Amygdala (tissue), 56 donors: ENCODE data around the gene HACD3.
"Not testable (repeated sequence)": the region's sequence is repeated elsewhere in the genome, so short reads cannot be mapped to it uniquely, and the experiment has no call there.

Experiments used
- DNase-seq, 56 donors: peaks; one replicate each; lab custom pipeline; 2025; lab: John Stamatoyannopoulos, UW

HACD3 gene

DNA sequence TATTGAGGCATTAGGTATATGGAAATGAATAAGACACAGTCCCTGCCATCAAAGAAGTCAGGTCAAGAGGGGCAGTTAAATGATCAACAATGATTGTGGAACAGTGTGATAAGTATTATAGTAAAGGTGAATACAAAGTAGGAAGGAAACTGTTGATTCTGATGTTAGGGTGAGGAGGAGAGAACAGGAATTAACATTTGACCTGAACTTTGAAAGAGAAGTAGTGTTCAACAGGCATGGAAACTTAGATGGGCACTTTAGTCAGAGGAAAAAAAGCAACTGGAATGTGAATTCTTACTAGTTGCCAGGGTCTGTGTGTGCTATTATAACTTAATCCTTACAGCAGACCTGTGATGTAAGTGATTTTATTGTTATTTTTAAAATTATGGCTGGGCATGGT is 17.6 kb downstream of the HACD3 start:
- no peak for DNase-seq

DNA sequence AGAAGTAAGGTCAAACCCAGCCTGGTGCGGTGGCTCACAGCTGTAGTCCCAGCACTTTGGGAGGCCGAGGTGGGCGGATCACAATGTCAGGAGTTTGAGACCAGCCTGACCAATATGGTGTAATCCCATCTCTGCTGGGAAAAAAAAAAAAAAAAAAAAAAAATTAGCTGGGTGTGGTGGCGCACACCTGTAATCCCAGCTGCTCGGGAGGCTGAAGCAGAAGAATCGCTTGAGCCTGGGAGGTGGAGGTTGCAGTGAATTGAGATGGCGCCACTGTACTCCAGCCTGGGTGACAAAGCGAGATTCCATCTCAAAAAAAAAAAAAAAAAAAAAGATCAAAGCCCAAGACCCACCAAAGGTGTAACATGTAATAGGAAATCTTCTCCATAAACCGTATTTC is 19.0 kb downstream of the HACD3 start:
- DNase-seq, result not testable (repeated sequence)

DNA sequence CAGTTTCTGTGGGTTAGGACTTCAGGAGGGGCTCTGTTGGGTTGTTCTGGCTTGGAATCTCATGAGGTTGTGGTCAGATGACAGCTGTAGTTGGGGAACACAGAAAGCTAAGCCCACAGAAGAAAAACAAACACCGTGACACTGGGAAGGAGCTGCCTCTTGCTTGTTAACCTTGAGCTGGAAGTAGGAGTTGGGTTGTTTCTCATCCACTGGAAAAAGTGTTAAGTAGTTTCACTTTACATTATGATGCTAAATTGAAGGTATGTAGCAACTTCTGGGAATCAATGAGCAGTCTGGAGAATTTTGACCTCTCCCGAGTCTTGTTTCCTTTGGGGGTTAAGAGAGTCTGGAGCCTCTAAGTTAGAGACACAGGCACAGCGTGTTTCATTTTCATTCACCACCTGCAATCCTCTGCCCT is 20.4 kb downstream of the HACD3 start:
- DNase-seq, result no peak

DNA sequence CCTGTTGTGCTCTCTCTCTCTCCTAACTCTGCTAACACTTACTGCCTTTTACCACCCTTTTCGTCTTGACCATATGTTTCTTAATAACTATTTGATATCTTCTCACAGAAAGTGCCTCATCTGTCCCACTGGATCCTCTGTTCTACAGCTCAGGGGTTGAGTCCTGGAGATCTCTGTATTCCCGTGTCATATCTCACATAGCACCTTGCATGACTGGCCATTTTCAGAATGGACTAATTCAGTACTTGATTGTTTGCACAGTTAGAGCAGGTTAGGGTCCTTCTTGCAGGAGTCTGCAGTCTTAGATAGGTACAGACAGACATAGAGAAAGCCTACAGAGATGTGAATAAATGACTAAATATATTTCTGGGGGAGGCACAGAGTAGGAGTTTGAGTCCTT is 20.9 kb downstream of the HACD3 start:
- no peak for DNase-seq

DNA sequence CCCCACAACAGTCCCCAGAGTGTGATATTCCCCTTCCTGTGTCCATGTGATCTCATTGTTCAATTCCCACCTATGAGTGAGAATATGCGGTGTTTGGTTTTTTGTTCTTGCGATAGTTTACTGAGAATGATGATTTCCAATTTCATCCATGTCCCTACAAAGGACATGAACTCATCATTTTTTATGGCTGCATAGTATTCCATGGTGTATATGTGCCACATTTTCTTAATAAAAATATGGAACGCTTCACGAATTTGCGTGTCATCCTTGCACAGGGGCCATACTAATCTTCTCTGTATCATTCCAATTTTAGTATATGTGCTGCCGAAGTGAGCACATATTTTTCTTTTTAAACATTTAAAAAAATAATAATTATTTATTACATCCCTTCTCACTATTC is 22.6 kb downstream of the HACD3 start:
- not testable (repeated sequence) for DNase-seq

DNA sequence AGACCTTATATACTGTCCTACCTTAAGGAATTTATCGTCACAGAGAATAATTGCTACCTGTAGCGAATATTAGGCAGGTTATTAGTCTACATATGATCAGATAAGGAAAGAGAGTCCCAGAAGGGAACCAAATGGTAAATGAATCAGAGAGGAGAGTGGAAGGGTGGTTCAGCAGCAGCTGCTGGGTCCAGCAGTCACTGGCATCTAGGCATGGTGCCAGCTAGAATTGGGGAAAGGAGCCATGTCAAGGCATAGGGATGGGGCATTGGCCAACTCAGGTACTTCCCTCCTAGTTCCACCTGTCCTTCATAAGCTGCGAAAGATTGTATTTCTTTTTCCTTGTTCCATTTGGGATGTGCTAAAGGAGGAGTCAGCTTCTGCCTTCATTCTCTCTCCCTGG is 23.4 kb downstream of the HACD3 start:
- no peak for DNase-seq

DNA sequence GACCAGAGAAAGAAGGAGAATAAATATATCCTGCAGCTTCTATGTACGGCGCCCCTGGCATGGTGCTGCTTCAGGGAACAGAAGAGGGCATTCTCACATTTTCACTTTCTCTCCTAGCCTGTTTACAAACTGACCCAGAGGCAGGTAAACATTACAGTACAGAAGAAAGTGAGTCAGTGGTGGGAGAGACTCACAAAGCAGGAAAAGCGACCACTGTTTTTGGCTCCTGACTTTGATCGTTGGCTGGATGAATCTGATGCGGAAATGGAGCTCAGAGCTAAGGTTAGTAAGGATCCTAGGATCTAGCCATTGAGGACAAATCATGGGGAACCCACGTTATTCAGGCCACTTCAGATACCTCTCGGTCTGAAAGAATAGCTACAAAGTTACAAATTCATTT is 26.4 kb downstream of the HACD3 start:
- no peak for DNase-seq

DNA sequence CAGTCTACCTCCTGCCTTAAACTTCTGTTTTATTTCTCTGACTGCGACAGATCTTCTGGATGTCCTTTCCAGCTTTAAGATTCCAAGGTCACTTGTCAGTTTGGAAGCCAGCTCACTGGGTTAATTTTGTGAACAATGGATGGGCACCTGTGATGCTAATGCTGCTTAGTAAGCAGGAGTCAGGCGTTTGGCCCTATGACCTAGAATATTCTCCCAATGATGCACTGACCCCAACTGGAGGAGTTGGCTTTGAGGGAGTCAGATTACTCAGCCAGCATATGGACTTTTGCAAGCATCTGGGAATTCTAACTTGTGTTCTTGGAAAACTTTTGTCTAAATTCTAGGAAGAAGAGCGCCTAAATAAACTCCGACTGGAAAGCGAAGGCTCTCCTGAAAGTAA is 28.1 kb downstream of the HACD3 start:
- no peak for DNase-seq

DNA sequence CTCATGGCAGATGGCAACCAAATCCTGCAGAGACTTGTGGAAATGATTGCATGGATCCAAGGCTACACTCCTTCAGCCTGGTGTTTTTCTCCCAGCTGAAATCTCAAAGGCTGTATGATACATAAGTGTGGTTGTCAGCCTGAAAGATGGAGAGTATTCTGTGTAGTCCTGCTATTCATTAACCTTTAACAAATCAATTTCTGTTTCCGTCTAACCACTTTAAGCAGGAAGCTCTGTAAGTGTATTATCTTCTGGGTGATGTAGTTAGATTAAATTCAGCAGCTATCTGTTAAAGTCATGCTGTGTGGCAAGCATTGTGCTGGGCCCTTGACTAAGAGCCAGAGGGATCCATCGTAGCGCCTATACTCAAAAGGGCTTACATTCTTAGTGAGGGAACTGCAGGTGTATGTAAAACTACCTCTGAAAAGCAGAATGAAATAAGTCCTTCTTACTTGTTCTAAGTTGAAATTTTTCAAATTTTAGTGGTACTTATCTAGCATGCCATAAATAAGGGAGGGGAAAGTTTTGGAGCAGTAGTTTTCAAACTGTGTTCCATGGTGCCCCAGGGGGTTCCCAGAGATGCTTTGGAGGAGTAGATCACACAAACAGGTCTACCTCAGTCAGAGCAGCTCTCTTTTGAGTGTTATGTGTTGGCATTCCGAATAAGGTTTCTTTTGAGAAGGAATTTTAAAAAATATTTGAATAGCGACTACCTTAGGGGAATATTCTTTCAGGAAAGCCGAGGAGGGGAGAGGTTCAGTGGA is 28.9 kb downstream of the HACD3 start:
- no peak for DNase-seq

DNA sequence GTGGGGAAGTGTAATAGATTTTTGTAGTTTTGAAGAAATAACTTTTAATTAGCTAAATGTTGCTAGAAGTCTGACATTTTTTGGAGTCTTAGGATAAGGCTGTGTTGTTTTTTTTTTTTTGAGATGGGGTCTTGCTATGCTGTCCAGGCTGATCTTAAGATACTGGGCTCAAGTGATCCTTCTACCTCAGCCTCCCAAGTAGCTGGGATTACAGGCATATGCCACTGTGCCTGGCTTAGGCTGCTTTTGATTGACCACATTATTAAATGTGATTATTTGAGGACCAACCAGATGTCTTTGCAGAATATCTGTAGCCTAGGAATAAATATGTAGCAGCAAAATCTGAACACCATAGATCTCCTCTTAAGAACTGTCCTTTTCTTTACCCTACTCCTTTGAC is 29.7 kb downstream of the HACD3 start:
- no peak for DNase-seq

DNA sequence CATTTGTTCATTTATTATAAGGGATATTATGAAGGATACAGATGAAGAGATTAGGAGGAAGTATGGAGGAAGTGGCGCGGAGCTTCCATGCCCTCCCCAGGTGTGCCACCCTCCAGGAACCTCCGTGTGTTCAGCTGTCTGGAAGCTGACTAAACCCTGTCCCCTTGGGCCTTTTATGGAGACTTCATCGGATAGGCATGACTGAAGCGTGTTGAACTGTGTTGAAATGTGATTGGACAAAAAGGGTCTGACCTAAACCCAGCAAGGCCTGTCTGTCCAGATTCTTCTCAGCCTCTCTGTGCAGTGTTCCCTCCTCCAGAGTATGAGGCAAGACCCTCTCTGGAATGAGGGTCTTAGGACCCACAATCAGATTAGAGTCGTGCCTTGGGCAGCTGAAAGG is 31.7 kb downstream of the HACD3 start:
- no peak for DNase-seq

DNA sequence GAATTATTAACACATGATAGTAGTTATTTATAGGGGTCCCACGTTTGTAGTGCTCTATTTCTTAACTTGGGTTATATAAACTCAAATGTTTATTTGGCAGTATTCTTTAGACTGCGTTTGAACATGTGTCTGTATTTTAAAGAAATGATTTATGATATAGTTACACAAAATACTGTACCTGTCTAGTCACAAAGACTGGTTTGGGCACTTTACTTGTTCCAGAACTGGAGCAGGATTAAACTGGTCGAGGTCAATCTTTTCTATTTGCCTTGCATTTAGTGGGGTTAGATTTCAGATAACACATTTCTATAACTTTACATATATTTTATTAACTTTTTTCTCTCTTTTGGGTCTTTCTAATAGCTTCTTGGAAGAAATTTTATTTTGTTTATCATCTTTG is 39.5 kb downstream of the HACD3 start:
- DNase-seq, result no peak

DNA sequence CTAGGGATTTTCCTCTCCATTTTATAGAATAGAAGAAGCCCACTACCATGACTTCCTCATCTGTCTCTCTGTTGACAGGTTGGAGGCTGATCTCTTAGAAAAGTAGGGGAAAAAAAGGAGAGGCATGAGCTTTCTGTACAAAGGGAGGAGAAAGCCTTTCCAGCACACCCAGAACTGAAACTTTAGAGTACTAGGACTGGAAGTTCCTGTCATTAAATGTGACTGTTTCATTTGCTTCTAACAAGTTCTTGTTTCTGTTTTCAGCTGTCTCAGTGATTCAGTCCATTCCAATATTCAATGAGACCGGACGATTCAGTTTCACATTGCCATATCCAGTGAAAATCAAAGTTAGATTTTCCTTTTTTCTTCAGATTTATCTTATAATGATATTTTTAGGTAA is 41.7 kb downstream of the HACD3 start:
- DNase-seq, result no peak

DNA sequence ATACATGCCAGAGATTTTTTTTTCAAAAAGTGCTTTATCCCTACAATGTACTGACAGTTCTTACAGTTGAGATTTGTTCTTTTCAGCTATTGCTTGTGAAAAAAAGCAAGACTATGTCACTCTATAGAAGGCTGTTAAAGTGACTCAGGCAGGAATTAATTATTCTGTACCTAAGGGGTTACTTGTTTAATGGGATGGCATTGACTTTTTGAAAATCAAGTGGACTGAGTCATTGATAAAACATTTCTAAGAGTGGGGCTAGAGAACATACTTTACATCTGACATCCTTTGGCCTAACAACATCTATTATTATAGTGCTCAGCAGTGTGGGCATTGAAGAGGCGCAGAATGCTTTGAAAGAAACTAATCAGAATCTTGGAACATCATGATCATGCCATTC is 46.4 kb downstream of the HACD3 start:
- DNase-seq, result no peak

DNA sequence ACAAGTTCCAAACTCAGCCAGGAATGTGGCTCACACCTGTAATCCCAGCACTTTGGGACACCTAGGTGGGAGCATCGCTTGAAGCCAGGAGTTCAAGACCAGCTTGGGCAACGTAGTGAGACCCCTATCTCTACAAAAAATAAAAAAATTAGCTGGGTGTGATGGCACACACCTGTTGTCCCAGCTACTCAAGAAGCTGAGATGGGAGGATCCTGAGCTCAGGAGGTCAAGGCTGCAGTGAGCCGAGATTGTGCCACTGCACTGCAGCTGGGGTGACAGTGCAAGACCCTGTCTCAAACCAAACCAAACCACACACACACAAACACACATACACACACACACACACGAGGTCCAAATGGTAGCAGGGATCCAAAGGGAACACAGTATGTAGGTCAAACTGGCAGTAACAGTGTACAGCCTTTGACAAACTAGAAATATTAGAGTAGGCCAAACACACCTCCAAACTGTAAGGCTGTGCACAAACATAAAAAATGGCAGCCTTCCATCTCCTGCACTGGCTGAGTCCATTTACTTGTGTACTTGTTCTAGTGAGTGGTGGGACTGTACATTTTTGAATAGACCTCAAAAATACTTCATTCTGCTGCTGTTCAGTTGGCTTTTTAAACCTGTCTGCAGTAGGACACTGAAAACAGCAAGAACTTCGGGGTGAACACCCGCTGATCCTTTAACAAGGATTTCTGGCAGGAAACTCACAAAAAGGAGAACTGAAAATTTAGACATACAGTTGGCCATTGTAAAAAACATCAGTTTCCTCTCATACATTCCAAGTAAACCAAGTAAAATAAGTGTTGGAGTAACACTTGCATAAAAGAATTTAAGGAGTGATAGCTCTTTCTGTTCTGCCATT is 47.1 kb downstream of the HACD3 start:
- DNase-seq, result no peak

DNA sequence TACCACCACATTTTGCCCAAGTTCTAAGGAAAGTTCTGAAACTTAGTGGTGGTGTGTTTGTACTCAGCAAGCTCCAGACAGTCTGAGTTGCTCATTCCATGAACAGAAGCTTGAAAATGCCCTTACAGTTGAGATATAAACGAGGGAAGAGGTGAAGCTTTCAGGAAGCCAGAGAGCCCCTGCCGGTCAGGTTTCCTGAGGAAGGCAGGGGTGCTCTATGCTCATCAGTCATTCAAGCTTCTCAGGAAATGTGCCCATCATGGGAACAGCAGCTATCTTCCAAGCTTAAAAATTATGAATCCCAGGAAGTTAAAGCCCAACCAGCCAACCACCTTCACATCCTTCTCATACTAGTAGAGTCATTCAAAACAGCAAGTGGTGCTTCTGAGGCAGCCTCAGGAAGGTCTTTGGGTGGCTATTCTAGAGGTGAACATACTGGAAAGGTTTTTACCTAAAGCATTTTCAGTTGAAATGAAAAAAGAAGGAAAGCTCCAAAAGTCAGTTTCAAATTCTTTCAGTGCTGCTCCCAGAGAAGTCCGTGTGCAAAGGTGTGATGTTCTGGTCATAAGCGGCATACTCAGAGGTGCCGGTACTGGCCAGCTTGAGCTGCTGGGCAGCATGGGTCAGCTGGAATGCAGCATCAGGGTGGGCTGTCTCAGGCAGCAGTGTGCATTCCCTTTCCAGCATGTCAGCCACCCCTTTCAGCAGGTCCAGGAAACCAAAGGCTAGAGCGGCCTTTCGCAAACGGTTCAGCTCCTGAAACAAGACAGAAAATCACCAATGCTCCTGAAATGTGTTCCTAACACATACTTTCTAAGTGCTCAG is 48.9 kb downstream of the HACD3 start:
- no peak for DNase-seq

DNA sequence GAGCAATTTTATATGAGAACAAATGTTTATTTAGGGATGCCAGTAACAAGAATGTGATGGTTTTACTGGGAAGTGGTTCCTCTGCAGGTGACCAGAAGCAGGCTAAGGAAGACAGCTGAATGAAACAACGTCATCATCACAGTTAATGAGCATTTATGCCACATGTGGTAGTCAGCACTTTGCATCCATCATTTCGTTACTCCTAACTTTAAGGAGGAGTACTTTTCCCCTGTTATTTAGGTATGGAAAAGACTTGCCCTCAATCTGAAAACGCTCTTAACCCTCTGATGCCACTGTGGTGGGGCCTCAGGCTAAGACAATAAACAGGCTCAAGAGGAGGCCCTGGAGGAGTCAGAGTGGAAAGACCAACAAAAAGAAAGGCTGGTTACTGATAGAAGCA is 49.5 kb downstream of the HACD3 start:
- no peak for DNase-seq

DNA sequence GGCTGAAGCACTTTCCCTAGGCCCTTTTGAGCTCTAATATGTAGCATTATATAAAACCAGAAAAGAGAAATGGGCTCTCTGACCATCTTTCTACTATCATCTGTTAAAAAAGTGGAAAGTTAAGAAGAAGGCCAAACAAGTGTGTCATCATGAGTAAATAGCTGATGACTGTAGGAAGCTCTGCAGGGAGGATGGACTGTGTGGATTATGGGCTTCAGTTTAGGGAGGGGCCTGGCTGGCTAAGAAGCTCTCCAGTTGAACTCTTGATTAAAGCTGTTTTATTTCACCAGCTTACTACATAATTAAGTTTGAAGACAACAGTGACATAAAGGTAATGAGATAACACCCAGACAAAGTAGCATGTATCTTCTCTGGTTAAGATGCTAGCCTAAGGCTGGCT is 50.0 kb downstream of the HACD3 start:
- DNase-seq, result no peak

DNA sequence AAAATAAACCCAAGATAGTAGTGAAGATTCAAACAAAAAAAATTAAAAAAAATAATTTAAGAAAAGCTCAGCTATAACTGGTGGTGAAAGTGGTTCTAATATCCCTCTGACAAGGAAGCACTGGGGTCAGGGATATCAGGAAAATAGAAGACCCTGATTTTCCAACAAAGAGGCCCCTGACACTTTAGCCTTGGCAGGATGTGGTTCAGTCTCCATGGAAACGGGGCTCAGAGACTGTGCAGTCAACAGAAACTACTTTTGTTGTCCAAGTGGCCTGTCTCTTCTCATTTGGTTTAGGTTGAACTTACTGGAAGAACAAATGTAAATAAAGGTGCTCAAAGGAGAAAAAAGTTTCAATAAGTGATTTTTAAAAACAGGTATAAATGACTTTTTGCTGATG is 53.4 kb downstream of the HACD3 start:
- no peak for DNase-seq

DNA sequence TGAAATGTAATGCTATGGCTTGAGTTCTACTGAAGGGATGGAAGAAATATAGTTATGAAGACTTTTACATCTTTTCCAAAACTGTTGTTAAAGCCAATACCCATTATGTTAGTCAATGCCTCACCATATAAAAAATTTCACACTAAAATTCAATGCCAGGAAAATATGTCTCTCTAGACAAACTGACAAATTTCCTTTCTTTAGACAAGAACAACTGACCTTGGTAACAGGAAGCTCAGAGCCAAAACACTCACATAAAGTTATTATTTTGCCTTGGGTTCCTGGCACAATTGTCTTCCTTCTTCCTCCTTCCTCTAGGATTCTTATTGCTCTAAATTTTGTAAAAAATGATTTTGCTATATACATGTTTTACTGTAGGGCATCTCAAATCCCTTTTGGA is 54.0 kb downstream of the HACD3 start:
- DNase-seq, result no peak

DNA sequence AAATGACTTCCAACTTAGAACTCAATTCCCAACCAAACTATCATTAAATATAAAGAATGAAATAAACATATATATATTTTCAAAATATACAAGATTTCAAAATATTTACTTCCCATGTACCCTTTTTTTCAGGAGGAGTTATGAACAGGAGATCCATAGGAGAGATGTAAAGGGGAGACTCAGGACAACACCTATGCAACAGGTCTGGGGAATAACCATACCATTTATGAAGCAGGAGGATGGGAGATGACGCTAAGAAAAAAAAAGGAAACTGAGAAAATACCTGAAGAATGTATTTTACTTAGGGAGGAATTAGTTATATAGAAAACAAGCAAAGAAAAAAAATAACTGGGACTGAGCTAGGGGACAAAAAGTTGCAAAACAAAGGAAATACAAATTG is 56.8 kb downstream of the HACD3 start:
- no peak for DNase-seq
